Measurements from ENCODE around the gene CTXN2.

GRCh38 chr15:48144889-48145288, 46.6 kb upstream of the CTXN2 start:
- TF ChIP-seq POLR2AphosphoS5 (IDR thresholded peaks at IDR 0.05; ENCODE audit: low read depth, low read length) (no peak), TCF7L2 (IDR thresholded peaks at IDR 0.05; ENCODE audit: low read depth, low read length) (no peak), SIN3A (IDR thresholded peaks at IDR 0.05; ENCODE audit: borderline replicate concordance, insufficient read depth, low read depth, low read length) (no peak)
- TF ChIP-seq, protein P1, sequence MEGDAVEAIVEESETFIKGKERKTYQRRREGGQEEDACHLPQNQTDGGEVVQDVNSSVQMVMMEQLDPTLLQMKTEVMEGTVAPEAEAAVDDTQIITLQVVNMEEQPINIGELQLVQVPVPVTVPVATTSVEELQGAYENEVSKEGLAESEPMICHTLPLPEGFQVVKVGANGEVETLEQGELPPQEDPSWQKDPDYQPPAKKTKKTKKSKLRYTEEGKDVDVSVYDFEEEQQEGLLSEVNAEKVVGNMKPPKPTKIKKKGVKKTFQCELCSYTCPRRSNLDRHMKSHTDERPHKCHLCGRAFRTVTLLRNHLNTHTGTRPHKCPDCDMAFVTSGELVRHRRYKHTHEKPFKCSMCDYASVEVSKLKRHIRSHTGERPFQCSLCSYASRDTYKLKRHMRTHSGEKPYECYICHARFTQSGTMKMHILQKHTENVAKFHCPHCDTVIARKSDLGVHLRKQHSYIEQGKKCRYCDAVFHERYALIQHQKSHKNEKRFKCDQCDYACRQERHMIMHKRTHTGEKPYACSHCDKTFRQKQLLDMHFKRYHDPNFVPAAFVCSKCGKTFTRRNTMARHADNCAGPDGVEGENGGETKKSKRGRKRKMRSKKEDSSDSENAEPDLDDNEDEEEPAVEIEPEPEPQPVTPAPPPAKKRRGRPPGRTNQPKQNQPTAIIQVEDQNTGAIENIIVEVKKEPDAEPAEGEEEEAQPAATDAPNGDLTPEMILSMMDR (IDR thresholded peaks at IDR 0.05): no peak
- TF ChIP-seq, protein P2, sequence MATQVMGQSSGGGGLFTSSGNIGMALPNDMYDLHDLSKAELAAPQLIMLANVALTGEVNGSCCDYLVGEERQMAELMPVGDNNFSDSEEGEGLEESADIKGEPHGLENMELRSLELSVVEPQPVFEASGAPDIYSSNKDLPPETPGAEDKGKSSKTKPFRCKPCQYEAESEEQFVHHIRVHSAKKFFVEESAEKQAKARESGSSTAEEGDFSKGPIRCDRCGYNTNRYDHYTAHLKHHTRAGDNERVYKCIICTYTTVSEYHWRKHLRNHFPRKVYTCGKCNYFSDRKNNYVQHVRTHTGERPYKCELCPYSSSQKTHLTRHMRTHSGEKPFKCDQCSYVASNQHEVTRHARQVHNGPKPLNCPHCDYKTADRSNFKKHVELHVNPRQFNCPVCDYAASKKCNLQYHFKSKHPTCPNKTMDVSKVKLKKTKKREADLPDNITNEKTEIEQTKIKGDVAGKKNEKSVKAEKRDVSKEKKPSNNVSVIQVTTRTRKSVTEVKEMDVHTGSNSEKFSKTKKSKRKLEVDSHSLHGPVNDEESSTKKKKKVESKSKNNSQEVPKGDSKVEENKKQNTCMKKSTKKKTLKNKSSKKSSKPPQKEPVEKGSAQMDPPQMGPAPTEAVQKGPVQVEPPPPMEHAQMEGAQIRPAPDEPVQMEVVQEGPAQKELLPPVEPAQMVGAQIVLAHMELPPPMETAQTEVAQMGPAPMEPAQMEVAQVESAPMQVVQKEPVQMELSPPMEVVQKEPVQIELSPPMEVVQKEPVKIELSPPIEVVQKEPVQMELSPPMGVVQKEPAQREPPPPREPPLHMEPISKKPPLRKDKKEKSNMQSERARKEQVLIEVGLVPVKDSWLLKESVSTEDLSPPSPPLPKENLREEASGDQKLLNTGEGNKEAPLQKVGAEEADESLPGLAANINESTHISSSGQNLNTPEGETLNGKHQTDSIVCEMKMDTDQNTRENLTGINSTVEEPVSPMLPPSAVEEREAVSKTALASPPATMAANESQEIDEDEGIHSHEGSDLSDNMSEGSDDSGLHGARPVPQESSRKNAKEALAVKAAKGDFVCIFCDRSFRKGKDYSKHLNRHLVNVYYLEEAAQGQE (IDR thresholded peaks at IDR 0.05; ENCODE audit: insufficient read depth in 1 of 2, low read depth in 2 of 2, low read length in 1 of 2): no peak

Data from Panc1 (cell line).